Subcutaneous adipose tissue (tissue), 4 donors: ENCODE data around the gene THEM4. TPM values are rescaled to one million over a fixed set of nuclear protein-coding genes. Genes with fewer than 3 reads are reported as not detected.

Experiments used
- total RNA-seq, 4 donors: library from RNA; depleted of rRNA; stranded (reverse); fragments of >200 nt; gene quantifications; one replicate each; pipeline ENCODE4 v1.1.0, GENCODE V29; 2016
- TF ChIP-seq, protein P1 (sequence below): fragments of 450-650 bp; IDR thresholded peaks from one replicate; pipeline ENCODE4 v1.5.1; 2016; ENCODE audit warnings: low read depth, mild to moderate bottlenecking, control low read depth, antibody characterized with exemption, moderate library complexity

Gene THEM4
- 10 to 100 TPM; 20.7 to 34.2 (median 26.5) TPM for total RNA-seq

DNA sequence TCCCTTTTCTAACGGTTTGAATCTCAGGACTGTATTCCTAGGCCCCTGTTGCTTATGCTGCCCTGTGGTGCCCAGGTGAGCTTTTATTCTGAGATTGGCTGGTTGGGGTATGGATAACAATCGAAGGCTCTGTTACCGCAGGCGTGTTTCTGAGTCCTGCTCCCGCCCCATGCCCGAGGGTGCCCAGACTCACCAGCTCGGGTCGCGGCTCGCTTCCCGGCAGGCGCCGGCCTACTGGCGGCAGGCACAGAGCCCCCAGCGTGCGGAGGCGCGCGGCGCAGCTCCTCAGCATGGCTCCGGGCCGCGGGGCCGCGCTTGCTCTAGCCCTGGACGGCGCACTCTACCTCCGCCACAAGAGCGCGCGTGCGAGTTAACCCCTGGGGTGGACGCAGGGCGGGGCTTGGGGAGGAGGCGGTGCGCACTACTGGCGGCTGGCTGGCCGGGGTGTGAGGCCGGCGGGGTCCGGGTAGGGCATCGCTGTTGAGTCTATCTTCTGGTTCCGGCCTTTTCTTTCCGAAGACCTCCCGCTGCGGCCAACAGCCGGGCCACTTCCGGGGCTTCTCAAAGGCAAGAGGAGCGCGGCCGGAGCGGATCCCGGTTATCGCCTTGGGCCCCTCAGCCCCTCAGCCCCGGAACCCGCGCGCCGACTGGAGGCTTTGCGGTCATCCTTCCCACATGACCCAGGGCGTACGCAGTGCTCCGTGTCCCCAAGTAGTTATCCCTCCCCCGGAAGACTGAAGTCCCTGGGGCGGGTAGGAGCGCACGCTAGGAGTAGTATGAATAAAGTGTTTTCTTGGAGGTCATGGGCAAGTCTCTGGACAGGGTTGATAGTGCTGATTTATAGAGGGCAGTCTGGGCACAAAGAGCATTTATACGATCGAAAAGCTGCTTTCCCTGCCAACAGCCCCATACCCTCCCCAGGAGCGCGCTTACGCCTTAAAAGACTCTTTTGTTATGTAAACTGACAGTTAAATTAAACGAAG lies at the start of gene THEM4:
THEM4 (minus strand) TSS at position 345 of the 983 bp plus-strand sequence; CDS start at position 292, 53 bp downstream.
- TF ChIP-seq, protein P1, sequence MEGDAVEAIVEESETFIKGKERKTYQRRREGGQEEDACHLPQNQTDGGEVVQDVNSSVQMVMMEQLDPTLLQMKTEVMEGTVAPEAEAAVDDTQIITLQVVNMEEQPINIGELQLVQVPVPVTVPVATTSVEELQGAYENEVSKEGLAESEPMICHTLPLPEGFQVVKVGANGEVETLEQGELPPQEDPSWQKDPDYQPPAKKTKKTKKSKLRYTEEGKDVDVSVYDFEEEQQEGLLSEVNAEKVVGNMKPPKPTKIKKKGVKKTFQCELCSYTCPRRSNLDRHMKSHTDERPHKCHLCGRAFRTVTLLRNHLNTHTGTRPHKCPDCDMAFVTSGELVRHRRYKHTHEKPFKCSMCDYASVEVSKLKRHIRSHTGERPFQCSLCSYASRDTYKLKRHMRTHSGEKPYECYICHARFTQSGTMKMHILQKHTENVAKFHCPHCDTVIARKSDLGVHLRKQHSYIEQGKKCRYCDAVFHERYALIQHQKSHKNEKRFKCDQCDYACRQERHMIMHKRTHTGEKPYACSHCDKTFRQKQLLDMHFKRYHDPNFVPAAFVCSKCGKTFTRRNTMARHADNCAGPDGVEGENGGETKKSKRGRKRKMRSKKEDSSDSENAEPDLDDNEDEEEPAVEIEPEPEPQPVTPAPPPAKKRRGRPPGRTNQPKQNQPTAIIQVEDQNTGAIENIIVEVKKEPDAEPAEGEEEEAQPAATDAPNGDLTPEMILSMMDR, result no peak

DNA sequence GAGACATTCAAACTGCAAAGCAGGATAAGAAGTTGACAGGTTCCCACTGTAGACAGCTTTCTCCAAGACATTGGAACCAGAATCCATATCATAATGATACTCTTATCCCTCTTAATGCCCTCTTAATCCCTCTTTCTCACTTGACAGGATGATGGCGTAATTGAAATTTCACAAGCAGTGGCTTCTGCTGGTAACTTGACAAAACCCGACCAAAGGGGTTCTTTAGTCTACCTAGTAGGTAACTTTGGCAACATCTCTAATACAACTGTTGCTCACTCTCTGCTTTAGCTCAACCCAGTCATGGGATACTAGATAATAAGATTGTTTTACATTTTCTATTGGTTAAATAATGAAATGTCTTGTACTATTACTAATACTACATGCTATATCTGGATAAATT lies 49.6 kb upstream of the THEM4 start:
- TF ChIP-seq, protein P1, result no peak

DNA sequence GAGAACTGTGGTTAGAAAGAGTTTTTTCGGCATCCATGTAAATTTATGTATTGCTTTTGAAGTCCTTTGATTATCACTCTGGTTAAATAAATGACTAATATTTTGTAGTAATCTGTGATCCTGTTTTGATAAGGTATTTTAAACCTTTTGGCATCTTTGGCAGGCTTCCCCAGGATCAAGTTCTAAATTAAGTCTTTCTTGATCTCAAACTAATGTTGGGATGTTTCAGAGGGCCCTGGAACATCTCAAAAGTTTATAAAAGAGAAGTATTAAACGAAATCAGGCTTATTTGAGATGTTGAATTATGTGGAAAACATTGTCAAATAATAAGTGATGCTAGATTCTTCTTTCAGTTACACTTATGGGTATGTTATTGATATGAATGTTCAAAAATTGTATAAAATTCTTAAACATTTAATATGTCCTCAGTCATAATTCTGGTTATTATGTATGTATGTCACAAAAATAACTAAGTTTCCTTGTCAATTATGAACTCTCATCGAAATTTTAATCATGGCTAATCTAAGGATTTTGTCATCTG lies 47.7 kb upstream of the THEM4 start:
- TF ChIP-seq, protein P1, result no peak

DNA sequence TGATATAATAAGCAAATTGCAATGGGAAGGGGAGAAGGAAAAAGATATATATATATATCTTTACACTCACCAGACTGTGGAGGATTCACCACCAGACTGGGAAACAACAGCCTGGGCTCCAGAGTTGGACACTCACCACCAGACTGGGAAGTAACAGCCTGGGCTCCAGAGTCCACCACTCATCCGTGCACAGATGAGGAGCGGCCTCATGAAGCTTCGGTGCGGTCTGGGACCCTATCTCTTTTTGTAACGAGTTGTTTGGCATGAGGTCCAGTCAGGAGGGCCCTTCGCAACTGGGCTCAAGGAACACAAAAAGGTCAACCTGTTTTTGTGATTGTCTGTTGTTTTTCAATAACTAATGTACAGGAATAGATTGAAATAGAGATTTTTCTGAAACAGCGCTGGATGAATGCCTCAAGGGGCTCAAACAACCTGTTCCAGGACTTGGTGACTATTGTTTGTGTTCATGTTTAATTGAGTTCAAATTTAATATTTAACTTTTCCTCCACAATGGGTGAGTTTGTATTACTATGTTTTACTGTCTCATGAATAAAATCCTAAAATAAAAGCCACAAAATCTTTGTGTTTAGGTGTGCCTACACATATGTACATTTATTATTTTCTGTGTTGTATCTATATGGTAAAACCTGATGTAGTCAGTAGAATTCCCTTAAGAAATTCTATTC lies 44.2 kb upstream of the THEM4 start:
- TF ChIP-seq, protein P1, result no peak

DNA sequence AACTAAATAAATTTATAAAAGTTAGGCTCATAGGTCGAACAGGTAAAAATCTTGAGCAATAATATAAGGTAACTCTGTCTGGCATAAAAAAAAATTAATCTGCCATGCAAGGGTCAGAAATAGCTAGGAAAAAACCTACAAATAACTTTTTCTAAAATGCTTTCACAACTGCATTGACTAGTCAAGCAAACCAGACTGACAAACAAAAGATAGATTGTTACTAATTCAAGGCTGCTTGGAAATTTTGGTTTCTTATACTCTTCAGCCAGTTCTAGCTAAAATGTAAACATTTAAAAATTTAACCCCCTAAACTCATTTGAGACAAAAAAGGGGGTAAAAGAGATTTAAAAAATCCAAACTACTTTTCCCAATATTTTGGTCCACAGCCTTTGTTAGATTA lies 43.5 kb upstream of the THEM4 start:
- TF ChIP-seq, protein P1, result no peak

DNA sequence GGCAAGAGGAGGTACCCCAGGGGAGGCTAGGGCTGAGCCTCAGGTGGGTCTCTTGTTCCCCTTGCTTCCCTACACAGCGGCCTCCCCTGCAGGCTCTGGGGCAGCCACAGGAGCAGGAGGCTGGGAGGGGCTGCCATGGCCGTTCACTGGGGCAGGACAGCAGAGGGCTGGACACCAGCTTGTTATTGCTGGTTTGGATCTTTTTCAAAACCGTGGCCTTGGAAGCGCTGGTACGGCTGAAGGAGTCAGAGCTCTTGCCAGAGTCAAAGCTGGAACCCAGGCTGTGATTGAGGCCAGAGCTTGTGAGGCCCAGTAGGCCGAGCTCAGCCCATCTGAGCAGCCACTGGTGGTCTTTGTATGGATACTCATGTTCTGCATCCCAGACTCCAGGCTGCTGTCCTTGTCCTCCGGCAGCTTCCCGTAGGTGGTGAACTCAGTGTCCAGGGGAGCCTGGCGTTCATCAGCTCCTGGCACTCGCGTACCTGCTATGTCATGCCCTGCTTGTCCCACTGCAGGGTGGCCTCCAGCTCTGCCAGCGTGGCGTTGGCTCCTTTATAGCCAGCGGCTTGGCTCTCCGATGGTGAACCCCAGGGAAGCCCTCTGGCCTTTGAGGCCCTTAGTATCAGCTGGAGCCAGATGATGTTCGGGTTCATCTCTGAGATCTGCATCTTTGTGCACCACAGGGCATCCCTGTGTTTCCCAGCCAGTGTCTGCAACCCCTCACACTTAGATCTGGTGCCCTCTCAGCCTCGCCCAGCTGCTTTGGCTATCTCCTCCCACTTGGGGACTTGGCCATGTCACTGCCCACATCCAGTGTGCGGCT lies 40.3 kb upstream of the THEM4 start:
- TF ChIP-seq, protein P1, result no peak
